Measurements from ENCODE around the gene PDZRN4. TPM values are rescaled to one million over a fixed set of nuclear protein-coding genes. Genes with fewer than 3 reads are reported as not detected.

Gene PDZRN4
- total RNA-seq, 4 donors from 2014 or later: 4.2 to 12.9 (median 8.0) TPM

GRCh38 chr12:41407232-41407799, 219.2 kb downstream of the PDZRN4 start:
- 58 to 82% methylated on average over 3 of the region's 3 CpGs for WGBS, 2 donors (ENCODE audit: low coverage in 1 of 2)
- intact Hi-C loops (cut with DNase I; ENCODE audit: low total_unique reads) (no loop called here), in situ Hi-C loops (cut with MboI; ENCODE audit: low pct_ligation_motif_present in 1 of 4, low pct_unique_long_range_greater_than_20kb in 1 of 4, low sequenced_read_pairs in 3 of 4) (no loop called here)
- no peaks in the 10 kb centered on the region for H3K27me3 ChIP-seq
- TF ChIP-seq, protein P1, sequence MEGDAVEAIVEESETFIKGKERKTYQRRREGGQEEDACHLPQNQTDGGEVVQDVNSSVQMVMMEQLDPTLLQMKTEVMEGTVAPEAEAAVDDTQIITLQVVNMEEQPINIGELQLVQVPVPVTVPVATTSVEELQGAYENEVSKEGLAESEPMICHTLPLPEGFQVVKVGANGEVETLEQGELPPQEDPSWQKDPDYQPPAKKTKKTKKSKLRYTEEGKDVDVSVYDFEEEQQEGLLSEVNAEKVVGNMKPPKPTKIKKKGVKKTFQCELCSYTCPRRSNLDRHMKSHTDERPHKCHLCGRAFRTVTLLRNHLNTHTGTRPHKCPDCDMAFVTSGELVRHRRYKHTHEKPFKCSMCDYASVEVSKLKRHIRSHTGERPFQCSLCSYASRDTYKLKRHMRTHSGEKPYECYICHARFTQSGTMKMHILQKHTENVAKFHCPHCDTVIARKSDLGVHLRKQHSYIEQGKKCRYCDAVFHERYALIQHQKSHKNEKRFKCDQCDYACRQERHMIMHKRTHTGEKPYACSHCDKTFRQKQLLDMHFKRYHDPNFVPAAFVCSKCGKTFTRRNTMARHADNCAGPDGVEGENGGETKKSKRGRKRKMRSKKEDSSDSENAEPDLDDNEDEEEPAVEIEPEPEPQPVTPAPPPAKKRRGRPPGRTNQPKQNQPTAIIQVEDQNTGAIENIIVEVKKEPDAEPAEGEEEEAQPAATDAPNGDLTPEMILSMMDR (IDR thresholded peaks at IDR 0.05): no peak
- TF ChIP-seq EP300 (IDR thresholded peaks at IDR 0.05; ENCODE audit: low read depth) (no peak), POLR2AphosphoS5 (IDR thresholded peaks at IDR 0.05) (no peak), POLR2A (IDR thresholded peaks at IDR 0.05) (no peak)
- no peaks in the 10 kb centered on the region for H3K36me3 ChIP-seq
- no peaks in the 10 kb centered on the region for H3K4me1 ChIP-seq
- H3K27ac ChIP-seq: no peak overlapping the region
- H3K9me3 ChIP-seq: no peaks in the 10 kb centered on the region
- DNase-seq: no peak
- H3K4me3 ChIP-seq: no peak overlapping the region

GRCh38 chr12:41409628-41410027, 221.5 kb downstream of the PDZRN4 start:
- TF ChIP-seq POLR2AphosphoS5 (IDR thresholded peaks at IDR 0.05): no peak
- TF ChIP-seq POLR2A (IDR thresholded peaks at IDR 0.05): no peak
- TF ChIP-seq EP300 (IDR thresholded peaks at IDR 0.05; ENCODE audit: low read depth): no peak
- TF ChIP-seq, protein P1 (IDR thresholded peaks at IDR 0.05): no peak
- Histone ChIP-seq H3K27ac (no peak overlapping the region), H3K4me1 (no peaks in the 10 kb centered on the region), H3K27me3 (no peaks in the 10 kb centered on the region), H3K4me3 (no peak overlapping the region), H3K36me3 (no peaks in the 10 kb centered on the region), H3K9me3 (no peaks in the 10 kb centered on the region)
- WGBS, 2 donors (ENCODE audit: low coverage in 1 of 2): 74 to 80% methylated on average over 2 of the region's 2 CpGs
- no peak for DNase-seq
- in situ Hi-C loops (cut with MboI; ENCODE audit: low pct_ligation_motif_present in 1 of 4, low pct_unique_long_range_greater_than_20kb in 1 of 4, low sequenced_read_pairs in 3 of 4): no loop called here
- intact Hi-C loops (cut with DNase I; ENCODE audit: low total_unique reads): no loop called here

DNA sequence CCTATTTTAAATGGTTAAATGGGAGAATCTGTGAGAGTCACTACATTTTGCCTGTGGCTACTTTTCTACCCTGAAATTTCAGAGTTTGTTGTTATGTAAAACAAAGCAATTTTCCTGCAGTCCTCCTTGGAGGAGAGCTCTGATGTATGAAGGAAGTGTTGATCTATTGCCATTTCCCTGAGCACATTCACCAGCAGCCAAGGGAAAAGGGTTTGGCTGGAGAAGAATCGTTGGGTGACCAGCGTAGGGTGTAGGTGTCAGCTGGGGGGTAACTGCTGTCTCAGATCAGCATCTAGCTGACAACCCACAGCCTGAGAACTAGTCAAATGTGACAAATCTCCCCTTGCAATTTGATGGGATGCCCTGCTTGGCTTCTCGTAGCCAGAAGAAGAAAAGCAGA, 230.5 kb downstream of the PDZRN4 start:
- in situ Hi-C loops (cut with MboI; ENCODE audit: low pct_ligation_motif_present in 1 of 4, low pct_unique_long_range_greater_than_20kb in 1 of 4, low sequenced_read_pairs in 3 of 4): no loop called here

DNA sequence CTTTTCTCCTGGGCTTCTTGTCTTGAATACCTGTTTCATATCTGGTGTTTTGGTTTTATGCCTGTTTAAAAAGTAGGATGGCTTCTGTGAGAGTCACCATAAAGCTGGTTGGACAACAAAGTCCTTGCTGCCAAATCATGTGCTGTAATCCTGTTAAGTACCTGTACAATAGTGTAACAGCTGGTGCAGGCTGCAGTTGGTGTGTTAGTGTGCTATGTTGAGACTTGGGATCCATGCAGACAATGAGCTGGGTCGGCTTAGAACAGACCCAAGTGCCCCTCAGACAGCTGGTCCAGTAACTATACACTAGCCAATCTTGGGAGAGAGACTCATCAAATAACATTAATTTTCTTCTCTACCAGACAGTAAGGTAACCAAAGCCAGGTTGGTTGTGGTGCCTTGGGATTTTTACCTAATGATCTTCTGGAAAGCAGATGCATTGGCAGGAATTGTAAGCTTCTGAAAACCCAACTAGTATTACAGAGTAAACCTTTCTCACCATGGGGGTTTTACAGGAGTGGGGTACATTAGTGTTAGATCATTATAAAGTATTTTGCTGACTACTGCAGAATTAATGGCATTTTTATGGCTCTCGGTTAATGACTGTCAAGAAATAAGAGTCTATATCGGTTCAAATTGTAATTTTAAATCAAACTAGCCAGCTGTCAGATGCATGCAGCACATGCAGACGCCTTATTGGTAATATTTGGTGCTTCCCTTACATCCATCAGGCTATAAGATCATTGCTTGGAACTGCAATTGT, 231.2 kb downstream of the PDZRN4 start:
- Histone ChIP-seq H3K27ac (no peak overlapping the region), H3K9me3 (no peaks in the 10 kb centered on the region), H3K4me3 (no peak overlapping the region), H3K36me3 (no peaks in the 10 kb centered on the region), H3K27me3 (no peaks in the 10 kb centered on the region), H3K4me1 (no peaks in the 10 kb centered on the region)
- in situ Hi-C loops (cut with MboI; ENCODE audit: low pct_ligation_motif_present in 1 of 4, low pct_unique_long_range_greater_than_20kb in 1 of 4, low sequenced_read_pairs in 3 of 4) (no loop called here), intact Hi-C loops (cut with DNase I; ENCODE audit: low total_unique reads) (no loop called here)
- no peak for TF ChIP-seq EP300 (IDR thresholded peaks at IDR 0.05; ENCODE audit: low read depth)
- TF ChIP-seq POLR2A (IDR thresholded peaks at IDR 0.05): no peak
- TF ChIP-seq, protein P1 (IDR thresholded peaks at IDR 0.05): no peak
- TF ChIP-seq POLR2AphosphoS5 (IDR thresholded peaks at IDR 0.05): no peak
- WGBS, 2 donors (ENCODE audit: low coverage in 1 of 2): 54 to 62% methylated on average over 3 to 4 of the region's 4 CpGs
- DNase-seq: no peak

More for the DNA sequence above, 230.5 kb downstream of the PDZRN4 start:
- H3K27ac ChIP-seq: no peak overlapping the region
- no peaks in the 10 kb centered on the region for H3K4me1 ChIP-seq
- WGBS, 2 donors (ENCODE audit: low coverage in 1 of 2): 69 to 77% methylated on average over 2 to 3 of the region's 3 CpGs
- H3K36me3 ChIP-seq: no peaks in the 10 kb centered on the region
- intact Hi-C loops (cut with DNase I; ENCODE audit: low total_unique reads): no loop called here
- H3K27me3 ChIP-seq: no peaks in the 10 kb centered on the region
- no peak overlapping the region for H3K4me3 ChIP-seq
- H3K9me3 ChIP-seq: no peaks in the 10 kb centered on the region
- TF ChIP-seq, protein P1 (IDR thresholded peaks at IDR 0.05): no peak
- TF ChIP-seq POLR2A (IDR thresholded peaks at IDR 0.05): no peak
- no peak for TF ChIP-seq POLR2AphosphoS5 (IDR thresholded peaks at IDR 0.05)
- no peak for TF ChIP-seq EP300 (IDR thresholded peaks at IDR 0.05; ENCODE audit: low read depth)
- no peak for DNase-seq
